ENCODE data around the gene NUP205. TPM values are rescaled to one million over a fixed set of nuclear protein-coding genes. Genes with fewer than 3 reads are reported as not detected.
A peak's percentile ranks its signal among the peaks of the same experiment; 100 is the strongest.

The NUP205 gene
- total and polyA plus RNA-seq, 2 of the 13 experiments (the other 11 are each of a cell fraction or from before 2014, with no cell fraction given) = 46.2 to 87.2 TPM

DNA sequence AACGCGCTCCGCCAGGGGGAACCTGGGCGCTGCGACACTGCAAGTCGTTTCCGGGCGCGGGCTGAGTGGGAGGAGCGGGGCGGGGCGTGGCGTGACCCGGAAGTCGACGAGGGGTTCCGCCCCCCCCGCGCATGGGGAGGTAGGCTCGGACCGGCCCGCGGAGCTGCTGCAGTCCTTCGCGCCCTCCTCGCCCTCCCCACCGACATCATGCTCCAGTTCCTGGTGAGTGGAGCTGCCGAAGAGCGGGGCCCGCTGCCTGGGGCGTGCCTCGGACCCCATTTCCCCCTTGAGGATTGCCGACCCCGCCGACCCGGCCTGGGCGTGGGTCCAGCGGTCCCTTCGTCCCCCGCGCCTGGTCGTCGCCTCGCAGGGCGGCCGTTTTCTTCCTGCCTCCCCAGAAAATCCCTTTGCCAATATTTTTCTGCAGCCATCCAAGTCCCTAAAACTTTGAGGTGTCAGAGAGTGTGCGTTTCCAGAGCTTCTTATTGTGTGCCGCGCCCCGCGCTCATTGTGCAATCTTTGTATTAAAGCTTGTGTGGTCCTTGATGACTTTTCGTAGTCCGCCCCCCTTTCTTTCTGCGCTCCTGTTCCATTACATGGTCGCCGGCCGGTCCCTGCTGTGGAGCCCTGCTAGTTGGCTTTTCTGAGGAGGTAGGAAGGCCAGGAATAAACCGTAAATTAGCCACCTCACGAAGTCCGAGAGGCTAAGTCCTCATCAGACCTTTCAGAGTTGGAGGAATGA is 104.8 kb downstream of the NUP205 start, which contains the start of gene STMP1 (continued):
- TF ChIP-seq ZFP36L1 (CRISPR knock-in tag; IDR thresholded peaks at IDR 0.05) (peak; percentile 68; the same call in 1 of the 2 replicates), ATAD3A (CRISPR knock-in tag; IDR thresholded peaks at IDR 0.05) (no peak), EEA1 (CRISPR knock-in tag; IDR thresholded peaks at IDR 0.05; ENCODE audit: borderline replicate concordance) (peak; percentile 86), HMGA1 (CRISPR knock-in tag; conservative IDR thresholded peaks at IDR 0.05) (no peak), ZNF710 (CRISPR knock-in tag; IDR thresholded peaks at IDR 0.05; ENCODE audit: borderline replicate concordance) (no peak), DNMT3B (CRISPR knock-in tag; conservative IDR thresholded peaks at IDR 0.05) (no peak), ZNF230 (CRISPR knock-in tag; IDR thresholded peaks at IDR 0.05) (peak; percentile 93; the same call in 1 of the 2 replicates), TIGD3 (CRISPR knock-in tag; IDR thresholded peaks at IDR 0.05; ENCODE audit: borderline replicate concordance) (0 out of 2 replicates have a peak, but pooled peaks have one; percentile 56), HNRNPLL (IDR thresholded peaks at IDR 0.05; ENCODE audit: low read depth, low read length, poor library complexity, severe bottlenecking) (peak; percentile 74), SNRNP70 (IDR thresholded peaks at IDR 0.05; ENCODE audit: low read depth, low read length) (no peak), POGZ (CRISPR knock-in tag; IDR thresholded peaks at IDR 0.05) (peak; percentile 95), ZNF224 (CRISPR knock-in tag; IDR thresholded peaks at IDR 0.05) (no peak), KDM3A (CRISPR knock-in tag; IDR thresholded peaks at IDR 0.05; ENCODE audit: low read depth) (peak; percentile 95), ZNF788 (CRISPR knock-in tag; IDR thresholded peaks at IDR 0.05; ENCODE audit: borderline replicate concordance) (peak; percentile 97), CBX1 (IDR thresholded peaks at IDR 0.05; ENCODE audit: low read depth) (peak; percentile 44), ZNF143 (CRISPR knock-in tag; IDR thresholded peaks at IDR 0.05) (peak; percentile 72), MBD4 (IDR thresholded peaks at IDR 0.05; ENCODE audit: borderline replicate concordance, low read length) (no peak), SMAD9 (CRISPR knock-in tag; IDR thresholded peaks at IDR 0.05) (no peak), ZNF160 (CRISPR knock-in tag; IDR thresholded peaks at IDR 0.05) (peak; percentile 76; the same call in 1 of the 2 replicates), HCFC1 (IDR thresholded peaks at IDR 0.05; ENCODE audit: low read depth, low read length) (peak; percentile 55), FIP1L1 (IDR thresholded peaks at IDR 0.05; ENCODE audit: borderline replicate concordance, insufficient read depth, low read depth, low read length) (no peak), ELF3 (CRISPR knock-in tag; IDR thresholded peaks at IDR 0.05) (peak; percentile 85), ZNF557 (CRISPR knock-in tag; IDR thresholded peaks at IDR 0.05) (0 out of 2 replicates have a peak, but pooled peaks have one; percentile 65), REPIN1 (CRISPR knock-in tag; IDR thresholded peaks at IDR 0.05; ENCODE audit: borderline replicate concordance, low read depth) (peak; percentile 91; the same call in 1 of the 2 replicates)
- TF ChIP-seq, protein P1, sequence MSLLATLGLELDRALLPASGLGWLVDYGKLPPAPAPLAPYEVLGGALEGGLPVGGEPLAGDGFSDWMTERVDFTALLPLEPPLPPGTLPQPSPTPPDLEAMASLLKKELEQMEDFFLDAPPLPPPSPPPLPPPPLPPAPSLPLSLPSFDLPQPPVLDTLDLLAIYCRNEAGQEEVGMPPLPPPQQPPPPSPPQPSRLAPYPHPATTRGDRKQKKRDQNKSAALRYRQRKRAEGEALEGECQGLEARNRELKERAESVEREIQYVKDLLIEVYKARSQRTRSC (CRISPR knock-in tag; IDR thresholded peaks at IDR 0.05; ENCODE audit: low read depth) = no peak

Data from HepG2 (cell line).